NCI-H1092 treated with DMSO at 0.1 percent for 48 hours (cell line): Measurements from ENCODE around the gene ALG12.

Source experiments
- DNase-seq: peaks from one replicate; lab custom pipeline; 2025; lab: John Stamatoyannopoulos, UW

ALG12 gene

DNA sequence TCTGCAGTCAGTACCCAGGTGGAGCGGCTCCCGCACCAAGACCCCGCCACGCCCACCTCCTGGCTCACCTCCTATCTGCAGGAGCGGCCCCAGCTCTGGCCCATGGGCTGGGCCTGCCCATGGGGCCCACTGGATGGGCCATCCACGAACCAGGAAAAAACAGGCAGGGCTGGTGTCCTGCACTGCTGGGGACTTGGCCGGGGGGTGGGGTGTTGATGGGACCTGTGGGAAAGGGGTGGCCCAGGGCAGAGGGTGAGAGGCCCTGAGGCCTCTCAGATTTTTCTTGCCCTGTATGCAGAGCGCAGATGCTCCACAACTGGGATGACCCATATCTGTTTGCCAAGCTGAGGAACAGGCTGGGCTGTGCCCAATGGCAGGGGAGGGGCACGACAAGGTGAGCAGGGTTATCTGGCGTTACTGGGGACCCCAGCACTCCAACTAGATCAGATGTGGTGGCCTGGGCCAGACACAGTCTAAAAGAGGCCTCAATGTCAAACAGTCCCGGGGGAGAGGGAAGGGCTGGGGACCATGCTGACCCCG, 39.7 kb upstream of the ALG12 start:
- DNase-seq, result no peak

DNA sequence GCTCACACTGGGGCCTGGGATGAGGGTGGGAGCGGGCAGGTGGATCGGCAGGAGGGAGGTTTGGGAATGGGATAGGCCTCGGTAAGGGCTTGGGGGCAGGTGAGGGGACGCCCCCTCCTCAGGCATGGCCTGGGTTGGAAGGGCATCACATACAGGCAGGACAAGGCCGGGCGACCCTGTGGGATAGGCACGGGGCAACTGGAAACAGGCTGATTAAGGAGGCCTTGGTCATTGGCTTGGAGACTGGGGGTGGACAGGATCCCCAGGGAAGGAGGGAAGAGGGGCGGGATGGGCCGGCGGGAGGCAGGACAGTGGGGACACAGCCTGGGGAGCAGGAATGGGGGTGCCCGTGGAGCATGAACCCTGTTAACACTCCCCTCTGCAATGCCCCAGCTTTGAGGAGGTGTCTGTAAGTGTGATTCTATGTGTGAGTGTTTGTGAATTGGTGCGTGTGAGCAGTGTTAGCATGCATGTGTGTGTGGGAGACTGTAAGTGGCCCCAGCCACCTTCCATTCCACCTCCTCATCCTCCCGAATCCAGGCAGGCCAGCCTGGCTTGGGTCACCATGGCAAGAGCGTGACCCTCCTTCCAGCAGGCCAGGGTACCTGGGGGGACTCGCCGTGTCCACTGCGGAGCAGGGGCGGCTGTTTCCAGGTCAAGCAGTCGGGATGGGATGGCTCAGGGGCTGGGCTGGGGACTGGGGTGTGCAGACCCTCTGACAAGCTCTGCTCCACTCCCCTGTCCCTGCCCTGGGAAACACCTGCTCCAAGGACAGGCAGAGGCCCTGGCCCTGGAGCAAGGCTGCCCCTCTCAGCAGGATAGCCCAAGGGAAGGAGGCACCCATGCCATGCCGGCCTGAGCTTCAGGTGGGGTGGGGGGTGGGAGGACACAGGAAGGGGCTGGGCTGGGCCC, 38.9 kb upstream of the ALG12 start:
- DNase-seq, result no peak

DNA sequence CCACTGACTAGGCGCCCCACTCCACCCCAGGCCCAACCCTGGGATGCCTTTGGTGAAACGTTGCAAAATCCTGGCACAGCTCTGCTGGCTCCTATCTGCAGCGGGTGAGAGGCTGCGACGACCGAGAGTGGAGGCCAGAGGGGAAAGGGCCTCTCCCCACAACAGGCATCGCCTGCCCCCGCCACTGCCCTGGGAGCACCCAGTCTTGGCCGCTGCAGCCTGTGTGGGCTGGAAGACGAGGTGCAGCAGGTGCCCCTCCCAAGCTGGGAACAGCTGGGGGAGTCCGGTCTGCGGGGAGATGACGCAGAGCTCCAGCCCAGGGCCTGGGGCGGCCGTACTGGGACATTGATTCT, 38.2 kb upstream of the ALG12 start:
- no peak for DNase-seq

DNA sequence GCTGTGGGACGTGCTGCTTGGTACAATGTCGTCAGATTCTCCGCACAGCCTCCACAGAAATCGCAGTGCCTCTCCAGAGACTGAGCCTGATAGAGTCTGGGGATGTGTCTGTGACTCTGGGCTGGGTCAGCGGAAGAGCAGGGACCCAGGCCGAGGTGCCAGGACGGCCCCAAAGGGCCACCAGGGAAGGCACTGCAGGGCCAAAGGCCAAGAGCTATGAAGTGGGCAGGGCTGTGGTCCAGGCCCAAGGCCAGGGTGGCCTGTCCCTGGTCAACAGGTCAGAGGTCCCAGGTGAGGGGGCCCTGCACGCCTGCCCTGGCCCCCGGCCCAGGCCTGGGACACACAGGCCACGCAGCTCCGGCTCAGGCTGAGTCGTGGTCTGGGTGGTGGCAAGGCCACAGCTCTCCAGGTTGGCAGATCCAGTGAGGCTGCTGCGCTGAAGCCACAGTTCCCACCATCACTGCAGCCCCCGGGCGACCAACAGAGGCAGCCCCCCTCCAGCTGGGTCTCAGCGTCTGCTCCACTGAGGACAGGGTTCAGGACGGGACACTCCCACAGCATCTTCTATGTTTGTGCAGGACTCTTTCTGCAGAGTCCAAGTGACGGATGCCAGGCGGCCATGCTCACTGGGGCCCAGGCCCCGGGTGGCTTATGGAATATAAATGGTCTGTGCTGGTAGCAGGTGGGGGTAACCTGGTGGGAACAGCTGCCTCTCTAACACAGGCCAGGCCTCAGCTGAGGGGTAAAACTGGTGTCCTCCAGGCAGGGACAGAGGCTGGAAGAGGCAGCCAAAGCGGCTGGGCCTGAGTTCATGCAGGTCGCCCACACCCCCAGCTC, 37.6 kb upstream of the ALG12 start:
- DNase-seq, result no peak

DNA sequence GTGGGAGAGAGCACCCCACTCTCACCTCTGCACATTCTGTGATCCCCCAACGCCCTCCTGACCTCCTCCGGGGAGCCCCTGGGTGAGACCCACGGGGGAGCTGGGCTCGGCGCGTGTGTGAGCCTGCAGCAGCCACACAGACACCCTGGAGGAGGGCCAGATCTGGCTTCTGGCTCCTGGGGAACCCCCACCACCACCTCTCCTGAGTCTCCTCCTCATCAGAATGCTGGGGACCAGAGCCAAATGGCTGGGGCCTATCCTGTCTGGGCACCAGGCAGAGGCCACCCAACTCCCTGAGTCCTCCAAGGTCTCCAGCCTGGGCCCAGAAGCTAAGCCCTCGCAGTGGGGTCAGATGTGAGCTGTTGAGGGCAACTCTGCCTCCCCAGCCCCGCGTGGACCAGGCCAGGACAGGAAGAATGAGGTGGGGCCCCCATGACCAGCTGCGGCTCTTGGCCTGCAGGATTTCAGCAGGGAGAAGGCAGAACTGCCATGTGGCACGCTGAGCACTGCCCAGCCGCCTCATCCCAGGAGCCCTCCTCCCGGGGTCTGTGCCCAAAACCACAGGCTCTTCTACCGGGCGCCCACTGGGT, 36.8 kb upstream of the ALG12 start:
- DNase-seq, result no peak

DNA sequence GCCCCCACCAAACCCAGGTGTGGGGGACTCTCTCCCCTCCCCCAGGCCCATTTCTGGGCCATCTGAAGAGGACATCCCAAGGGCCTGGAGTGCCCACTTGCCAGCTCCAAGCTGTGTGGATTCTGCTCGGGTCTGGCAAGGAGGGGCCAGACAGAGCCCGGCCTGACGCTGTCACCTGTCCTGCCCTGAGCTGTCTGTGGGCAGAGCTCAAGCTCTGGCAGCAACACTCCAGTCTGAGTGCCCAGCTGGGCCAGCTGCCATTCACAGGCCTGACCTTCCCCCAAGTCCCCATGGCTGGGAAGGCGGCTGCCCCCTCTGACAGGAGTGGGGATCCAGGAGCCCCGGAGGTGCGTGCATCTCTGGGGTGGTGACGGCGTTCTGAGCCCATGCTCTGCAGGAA, 36.1 kb upstream of the ALG12 start:
- DNase-seq, result no peak

DNA sequence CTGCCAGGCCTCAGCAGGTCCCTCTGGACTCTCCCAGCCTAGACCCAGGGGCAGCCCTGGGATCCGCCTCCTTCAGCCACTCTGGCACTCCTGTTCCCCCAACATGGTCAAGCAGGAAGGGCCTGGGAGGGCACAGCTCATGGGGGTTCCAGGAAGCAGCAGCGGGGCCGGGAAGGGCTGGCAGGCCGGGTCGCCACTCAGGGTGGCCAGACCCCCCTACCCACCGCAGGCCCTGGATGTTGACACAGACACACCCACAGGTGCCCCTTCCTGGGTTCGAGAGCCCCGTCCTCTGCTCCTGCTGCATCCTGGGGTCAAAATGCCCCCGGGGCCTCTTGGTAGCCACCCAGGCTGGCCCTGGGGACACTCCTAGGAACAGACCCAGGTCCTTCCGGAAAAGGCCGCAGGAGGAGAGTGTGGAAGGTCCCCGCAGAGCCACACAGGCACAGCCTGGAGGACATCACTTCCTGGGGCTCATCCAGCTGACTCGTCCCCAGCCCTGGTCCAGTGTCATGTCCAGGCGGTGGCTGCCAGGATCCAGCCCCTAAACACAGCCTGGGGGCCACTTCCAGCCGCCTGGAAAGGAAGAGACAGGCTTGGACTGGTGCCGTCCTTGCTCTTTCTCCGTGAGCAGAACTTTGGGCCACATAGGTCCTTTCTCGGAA, 35.6 kb upstream of the ALG12 start:
- no peak for DNase-seq

DNA sequence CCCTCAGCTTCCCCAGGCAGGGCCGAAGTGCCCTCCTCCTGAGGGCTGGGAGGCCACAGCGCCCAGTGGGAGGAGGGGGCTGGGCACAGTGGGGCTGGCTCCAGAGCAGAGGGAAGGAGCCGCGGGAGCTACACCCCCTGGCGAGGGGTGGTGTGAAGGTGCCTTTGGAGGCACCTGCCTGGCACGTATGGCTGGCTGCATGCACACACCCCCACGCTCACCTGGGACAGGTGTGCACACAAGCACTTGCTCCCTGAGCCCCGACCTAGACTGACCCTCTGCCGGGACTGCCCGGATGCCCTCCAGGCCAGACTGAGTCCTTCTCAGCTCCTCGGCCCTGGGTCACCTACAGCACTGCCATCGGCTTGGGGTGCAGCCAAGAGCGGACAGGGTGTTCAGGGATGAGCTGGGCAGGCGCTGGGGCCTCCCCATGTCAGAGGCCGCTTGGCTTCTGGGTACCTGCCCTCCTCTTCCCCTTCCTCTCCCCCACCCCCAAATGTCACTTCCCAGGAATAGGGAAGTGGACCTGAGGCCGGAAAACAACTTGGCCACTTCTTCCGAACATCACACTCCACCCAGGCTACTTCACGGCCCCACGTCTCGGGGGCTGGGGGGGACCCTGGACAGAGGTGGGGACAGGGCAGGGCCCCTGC, 34.9 kb upstream of the ALG12 start:
- no peak for DNase-seq

DNA sequence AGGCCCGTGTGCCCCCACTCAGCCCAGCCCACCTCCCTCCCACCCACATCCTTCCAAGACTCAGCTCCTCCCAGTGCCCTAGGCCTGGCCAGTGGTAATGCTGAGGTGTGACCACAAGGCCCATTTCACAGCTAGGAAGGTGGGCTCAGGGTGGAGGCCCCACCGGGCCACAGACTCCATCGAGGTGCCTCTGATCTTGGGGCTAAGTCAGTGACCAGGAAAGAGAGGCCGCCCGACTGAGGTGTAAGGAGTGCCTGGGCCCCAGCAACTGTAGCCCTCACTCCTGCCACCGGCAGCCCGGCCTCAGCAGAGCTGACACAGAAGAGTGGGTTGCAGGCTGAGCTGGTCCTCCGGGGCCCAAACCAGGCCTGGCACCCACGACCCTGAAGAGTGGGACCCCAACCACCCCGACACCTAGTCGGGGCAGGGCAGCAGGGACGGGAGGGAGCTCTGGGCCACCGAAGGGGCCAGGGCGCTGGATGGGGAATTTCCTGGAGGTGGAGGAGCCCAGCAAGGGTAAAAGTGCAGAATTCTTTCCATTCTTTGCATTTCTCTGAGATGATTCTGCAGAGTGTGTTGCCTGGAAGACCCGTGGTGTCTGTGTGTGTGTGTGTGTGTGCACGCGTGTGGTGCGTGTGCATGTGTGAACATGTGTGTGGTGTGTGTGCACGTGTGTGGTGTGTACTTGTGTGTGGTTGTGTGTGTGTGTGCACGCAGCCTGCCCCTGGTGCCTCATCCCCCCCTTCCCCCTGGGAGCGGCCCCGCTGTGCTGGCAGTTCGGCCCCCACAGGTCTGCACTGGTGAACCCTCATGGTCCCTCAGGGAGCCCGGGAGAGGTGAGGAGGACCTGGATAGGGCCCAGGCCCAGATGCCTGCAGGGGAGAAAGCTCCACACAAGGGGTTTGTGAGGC, 34.0 kb upstream of the ALG12 start:
- no peak for DNase-seq

DNA sequence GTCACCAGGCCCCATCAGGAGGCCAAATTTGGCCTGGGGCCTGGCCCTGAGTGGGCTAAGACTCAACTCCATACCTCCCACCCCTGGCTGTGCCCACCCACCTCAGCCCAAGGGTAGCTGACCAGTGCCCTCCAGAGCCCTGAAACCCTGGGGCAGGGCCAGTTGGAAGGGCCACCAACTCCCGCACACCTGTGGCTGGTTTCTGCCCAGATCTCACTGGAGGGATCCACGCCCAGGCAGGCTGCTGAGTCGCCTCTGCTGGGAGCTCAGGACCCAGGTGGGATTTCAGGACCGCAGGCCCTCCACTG, 33.4 kb upstream of the ALG12 start:
- DNase-seq, result no peak

DNA sequence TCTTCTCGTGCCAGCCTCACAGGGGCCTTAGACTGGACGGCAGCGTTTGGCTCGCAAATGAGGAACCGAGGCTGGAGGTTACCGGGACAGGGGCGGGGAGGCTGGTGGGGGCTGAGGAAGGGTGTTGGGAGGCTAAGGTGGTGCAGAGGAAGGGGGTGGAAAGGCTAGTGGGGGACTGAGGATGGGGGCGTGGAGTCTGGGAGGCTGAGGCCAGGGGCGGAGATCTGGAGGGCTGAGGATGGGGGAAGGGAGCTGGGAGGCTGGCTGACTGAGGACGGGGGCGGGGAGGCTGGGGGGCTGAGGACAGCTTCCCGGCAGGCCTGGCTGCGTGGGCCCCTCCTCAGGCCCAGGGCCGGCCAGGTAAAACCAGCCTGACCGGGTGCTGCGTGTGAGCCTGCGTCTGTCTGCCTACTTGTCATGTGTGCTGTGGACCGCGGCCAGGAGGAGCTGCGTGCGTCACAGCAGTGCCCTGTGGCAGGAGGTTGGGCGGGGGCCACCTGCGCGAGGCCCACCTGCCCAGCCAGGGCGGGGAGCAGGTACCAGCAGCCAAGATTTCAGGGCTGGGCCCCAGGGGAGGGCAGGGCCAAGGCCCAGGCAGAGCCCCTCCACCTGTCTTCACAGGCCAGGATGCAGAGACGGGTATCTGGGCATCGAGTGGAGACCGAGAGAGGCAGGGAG, 32.9 kb upstream of the ALG12 start:
- DNase-seq, result no peak

DNA sequence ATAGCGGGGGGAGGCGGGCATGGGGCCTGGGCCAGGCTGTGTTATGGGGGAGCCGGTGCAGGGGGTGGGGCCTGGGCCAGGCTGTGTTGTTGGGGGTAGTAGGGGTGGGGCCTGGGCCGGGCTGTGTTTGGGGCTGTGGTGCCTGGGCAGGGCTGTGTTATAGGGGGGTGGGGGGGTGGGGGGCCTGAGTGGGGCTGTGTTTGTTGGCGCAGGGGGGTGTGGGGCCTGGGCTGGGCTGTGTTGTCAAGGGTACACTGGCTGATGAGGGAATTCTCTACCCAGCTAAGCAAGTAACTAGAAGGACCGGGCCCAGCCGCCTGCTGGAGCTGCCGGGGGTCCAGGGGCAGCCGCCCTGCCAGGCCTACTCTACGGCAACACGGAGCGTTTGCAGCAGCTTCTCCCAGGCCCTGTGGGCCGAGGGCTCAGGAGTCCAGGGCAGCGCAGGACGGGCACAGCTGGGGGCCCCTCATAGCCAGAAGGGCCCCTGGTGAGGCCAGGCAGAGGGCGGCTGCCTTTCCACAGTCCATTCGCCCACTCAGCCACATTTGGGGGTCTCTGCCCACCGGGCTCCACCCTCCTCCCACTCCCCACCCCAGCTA, 32.3 kb upstream of the ALG12 start:
- DNase-seq, result no peak

DNA sequence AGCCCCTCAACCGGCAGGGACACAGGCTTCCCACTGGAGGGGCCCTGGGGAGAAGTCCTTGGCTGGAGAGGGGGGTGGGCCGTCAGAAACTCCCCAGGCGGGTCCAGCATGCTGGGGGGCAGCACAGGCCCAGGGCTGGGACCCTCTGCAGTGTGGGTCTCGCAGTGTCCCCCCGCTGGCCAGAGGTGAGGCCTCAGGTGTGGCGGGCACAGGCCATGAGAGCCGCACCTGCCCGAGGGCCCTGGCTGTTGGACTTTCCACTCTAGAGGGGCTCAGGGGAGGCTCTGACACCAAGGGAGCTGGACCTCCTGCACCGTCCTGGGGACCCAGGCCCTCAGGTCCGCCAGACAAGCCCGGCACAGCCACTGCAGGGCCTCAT, 31.7 kb upstream of the ALG12 start:
- no peak for DNase-seq

DNA sequence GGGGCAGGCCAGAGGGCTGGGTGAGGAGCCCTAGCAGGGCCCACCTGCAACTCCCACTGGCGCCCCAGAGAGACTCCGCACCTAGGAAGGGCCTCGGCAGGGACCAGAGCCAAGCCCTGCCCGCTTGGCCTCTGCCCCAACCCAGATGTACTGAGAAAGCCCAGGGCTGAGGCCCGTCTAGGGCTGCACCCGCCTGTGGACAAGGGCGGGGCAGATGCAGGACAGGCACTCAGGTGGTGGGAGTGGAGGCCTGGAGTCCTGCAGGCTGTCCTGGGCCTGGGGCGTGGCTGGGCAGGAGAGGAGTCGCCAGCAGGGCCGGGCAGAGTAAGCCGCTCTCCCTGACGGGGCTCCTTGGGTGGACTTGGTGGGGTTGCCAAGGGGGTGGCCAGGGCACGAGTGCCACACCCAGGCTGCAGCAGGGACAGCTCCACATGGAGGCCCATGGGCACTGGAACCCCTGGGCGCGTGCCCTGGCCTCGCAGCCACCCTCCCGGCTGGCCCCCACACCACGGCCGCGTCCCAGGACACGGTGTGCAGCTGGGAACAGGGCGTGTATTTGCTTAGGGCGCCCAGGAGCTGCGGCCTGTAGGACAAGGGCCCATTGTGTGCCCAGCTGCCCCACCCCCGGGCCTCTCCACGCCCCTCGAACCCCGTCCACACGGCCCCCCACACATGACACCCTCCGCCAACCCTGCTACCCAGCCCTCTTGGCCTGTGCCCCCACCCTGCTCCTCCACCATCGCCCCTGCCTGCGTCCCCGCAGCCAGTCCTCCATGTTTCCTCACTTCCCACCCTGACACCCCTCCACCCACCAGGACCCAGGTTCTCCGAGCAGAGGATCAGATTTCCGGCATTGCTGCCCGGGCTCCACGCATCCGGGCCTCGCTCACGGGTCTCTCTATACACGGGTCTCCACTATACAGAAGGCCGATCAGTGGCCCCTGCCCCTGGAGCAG, 31.0 kb upstream of the ALG12 start:
- DNase-seq, result no peak

DNA sequence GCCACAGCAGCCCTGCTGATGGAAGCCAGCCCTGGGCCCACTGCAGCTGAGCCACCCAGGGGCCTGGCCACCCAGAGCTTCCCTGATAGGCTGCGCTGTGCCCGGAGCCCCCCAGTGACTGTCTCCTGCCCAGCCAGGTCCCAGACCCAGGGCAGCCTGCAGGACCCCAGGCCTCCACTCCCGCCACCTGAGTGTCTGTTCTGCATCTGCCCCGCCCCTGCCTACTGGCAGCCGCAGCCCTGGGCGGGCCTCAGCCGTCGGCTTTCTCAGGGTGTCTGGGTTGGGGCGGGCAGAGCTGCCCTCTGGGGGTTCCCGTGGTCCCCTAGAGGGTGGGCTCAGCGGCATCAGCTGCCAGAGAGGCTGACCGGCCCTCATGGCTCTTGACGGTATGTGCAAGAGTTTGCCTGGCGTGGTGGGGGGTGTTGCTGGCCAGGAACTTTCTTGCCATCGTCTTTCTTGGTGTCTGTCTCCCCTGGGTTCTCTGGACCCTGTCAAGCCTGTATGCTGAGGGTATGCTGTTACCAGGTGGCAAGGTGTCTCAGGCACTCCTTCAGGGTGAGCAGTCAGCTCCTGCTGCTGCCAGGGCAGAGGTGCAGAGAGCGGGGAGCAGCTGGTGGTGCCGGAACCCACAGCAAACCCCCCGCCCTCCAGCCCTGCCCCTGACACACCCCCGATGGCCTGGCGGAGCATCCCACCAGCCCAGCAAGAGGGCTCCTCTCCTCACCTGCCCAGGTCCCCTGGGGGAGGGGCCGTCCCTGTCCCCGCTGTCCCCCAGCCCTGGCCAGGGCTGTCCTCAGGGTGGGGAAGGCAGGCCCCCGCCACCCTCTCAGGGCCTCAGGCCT, 30.1 kb upstream of the ALG12 start:
- no peak for DNase-seq

DNA sequence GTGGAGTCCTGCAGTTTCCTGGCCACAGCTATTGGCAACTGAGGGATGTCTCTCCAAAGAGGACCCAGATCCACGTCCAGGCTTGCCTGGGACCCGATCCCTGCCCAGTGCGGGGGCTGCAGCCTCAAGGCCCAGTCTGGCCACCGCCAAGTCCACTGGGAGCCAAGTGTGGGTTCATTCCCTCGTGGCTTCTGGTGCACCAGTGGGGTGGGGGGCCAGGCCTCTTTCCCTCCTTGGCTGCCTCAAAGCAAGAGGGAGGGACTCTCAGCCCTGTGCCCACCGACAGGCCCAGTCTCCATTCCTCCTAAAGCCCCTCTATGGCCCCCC, 29.0 kb upstream of the ALG12 start:
- no peak for DNase-seq

DNA sequence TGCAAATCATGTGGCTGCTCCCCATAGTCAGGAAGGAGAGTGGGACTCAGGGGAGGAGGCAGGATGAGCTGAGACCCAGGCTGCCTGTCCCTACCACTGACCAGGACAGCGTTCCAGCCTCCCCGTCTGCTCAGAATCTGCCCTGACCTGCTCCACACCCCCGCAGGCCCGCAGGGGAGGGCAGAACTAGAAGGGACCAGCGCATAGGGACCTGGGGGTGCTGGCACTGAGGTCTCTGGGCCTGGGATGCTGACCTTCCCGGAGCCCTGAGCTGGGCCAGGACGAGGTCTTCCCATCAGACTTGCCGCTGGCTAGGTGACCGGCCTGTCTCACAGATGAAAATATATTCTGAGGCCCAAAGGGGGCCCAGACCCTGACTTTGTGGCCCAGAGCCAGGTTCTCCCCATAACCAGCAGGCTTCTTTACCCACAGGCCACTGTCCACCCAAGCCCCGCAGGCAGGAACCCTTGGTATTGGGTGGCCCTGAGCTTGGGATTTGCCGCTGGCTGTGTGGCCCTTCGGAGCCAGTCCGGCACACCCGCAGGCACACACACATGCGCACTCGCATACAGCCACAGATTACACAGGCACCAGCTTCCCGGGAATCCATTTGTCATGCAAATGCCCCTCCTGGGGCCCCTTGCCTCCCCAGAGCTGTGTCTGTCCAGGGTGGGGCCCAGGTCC, 28.5 kb upstream of the ALG12 start:
- DNase-seq, result no peak
